A673 (cell line): Measurements from ENCODE around the gene EREG. TPM values are rescaled to one million over a fixed set of nuclear protein-coding genes. Genes with fewer than 3 reads are reported as not detected.

Source experiments
- BruUV-seq: library from RNA; stranded (reverse); fragments of 400-500 nt; replicated peaks from 2 replicates; lab custom pipeline; 2021; lab: Mats Ljungman, UMichigan
- CTCF ChIA-PET: fragments of 300-600 bp; sonication (Branson Sonifier 250); formaldehyde crosslinking; loops from one replicate; lab custom pipeline; 2022; ENCODE audit warnings: antibody characterized with exemption; lab: Charles Lee
- POLR2A ChIA-PET: fragments of 300-600 bp; sonication (Branson Sonifier 250); formaldehyde crosslinking; loops from one replicate; lab custom pipeline; 2022; ENCODE audit warnings: antibody characterized with exemption; ENCODE audit not compliant: low non-redundant PET; lab: Charles Lee
- DNase-seq: peaks from one replicate; pipeline ENCODE4 v3.0.0-alpha.2; 2015; ENCODE audit warnings: low spot score
- H3K27ac ChIP-seq: fragments of 200-600 bp; sonication (generic); 2 replicates; pipeline ENCODE4 v1.5.1; 2016; ENCODE audit warnings: mixed run types, low read depth, mild to moderate bottlenecking, mixed read lengths, antibody characterized with exemption, low read length; ENCODE audit not compliant: poor library complexity, severe bottlenecking
- H3K27me3 ChIP-seq: fragments of 200-600 bp; sonication (generic); replicated peaks from 2 replicates; pipeline ENCODE4 v1.6.1; 2017; ENCODE audit warnings: mixed run types, low read depth, mild to moderate bottlenecking, mixed read lengths, antibody characterized with exemption, low read length; ENCODE audit not compliant: insufficient read depth, poor library complexity
- H3K36me3 ChIP-seq: fragments of 200-600 bp; sonication (generic); 2 replicates; pipeline ENCODE4 v1.6.1; 2016; ENCODE audit warnings: mixed run types, mild to moderate bottlenecking, mixed read lengths, antibody characterized with exemption, low read length; ENCODE audit not compliant: insufficient read depth, poor library complexity, severe bottlenecking
- H3K4me1 ChIP-seq: fragments of 200-600 bp; sonication (generic); 2 replicates; pipeline ENCODE4 v1.6.1; 2017; ENCODE audit warnings: mixed run types, mild to moderate bottlenecking, mixed read lengths, antibody characterized with exemption, low read length; ENCODE audit not compliant: insufficient read depth, poor library complexity, severe bottlenecking
- H3K4me3 ChIP-seq: fragments of 200-600 bp; sonication (generic); 2 replicates; pipeline ENCODE4 v1.5.1; 2016; ENCODE audit warnings: low read depth, mixed run types, mild to moderate bottlenecking, mixed read lengths, low read length; ENCODE audit not compliant: poor library complexity, severe bottlenecking
- H3K9me3 ChIP-seq: fragments of 200-600 bp; sonication (generic); 2 replicates; pipeline ENCODE4 v1.6.1; 2016; ENCODE audit warnings: mixed run types, low read depth, mild to moderate bottlenecking, mixed read lengths, antibody characterized with exemption, low read length; ENCODE audit not compliant: poor library complexity, severe bottlenecking
- CTCF ChIP-seq: fragments of 300-800, 200-600 bp; sonication (generic); conservative IDR thresholded peaks from 2 replicates; pipeline ENCODE4 v1.5.1; 2017; ENCODE audit warnings: low read depth, mild to moderate bottlenecking, antibody characterized with exemption, low read length, moderate library complexity, mixed read lengths
- EZH2 ChIP-seq: fragments of 200-600 bp; sonication (generic); IDR thresholded peaks from 2 replicates; pipeline ENCODE4 v1.6.1; 2017; ENCODE audit warnings: borderline replicate concordance, low read depth, mild to moderate bottlenecking, mixed read lengths, antibody characterized with exemption, low read length; ENCODE audit not compliant: poor library complexity, severe bottlenecking
- intact Hi-C: fragments of 100-400 bp; cut with micrococcal nuclease; formaldehyde crosslinking; loops from one replicate; pipeline ENCODE4 v1.10.0; 2022; ENCODE audit not compliant: unreplicated experiment
- total RNA-seq: library from RNA; stranded (reverse); gene quantifications from 2 replicates; pipeline ENCODE4 v1.2.3, GENCODE V29; 2021

The EREG gene
- total RNA-seq, 1 experiment from 2014 or later = 0.84 TPM

GRCh38 chr4:74331252-74331651 is 33.7 kb upstream of the EREG start:
- no TSS peak for BruUV-seq
- no peak overlapping the region for H3K27ac ChIP-seq
- no peaks in the 10 kb centered on the region for H3K9me3 ChIP-seq

GRCh38 chr4:74331944-74332343 is 33.0 kb upstream of the EREG start:
- Histone ChIP-seq H3K27me3 (no peaks in the 10 kb centered on the region), H3K4me1 (no peaks in the 10 kb centered on the region), H3K36me3 (no peaks in the 10 kb centered on the region), H3K4me3 (no peak overlapping the region), H3K27ac (no peak overlapping the region), H3K9me3 (no peaks in the 10 kb centered on the region)
- ChIA-PET CTCF (no interaction called here), POLR2A (no interaction called here)
- TF ChIP-seq EZH2 (no peak), CTCF (no peak)
- no peak for DNase-seq
- no TSS peak for BruUV-seq
- intact Hi-C loops = no loop called here

More at GRCh38 chr4:74331252-74331651, 33.7 kb upstream of the EREG start:
- Histone ChIP-seq H3K36me3 (no peaks in the 10 kb centered on the region), H3K27me3 (no peaks in the 10 kb centered on the region), H3K4me3 (no peak overlapping the region), H3K4me1 (no peaks in the 10 kb centered on the region)
- no peak for TF ChIP-seq EZH2
- no peak for TF ChIP-seq CTCF
- ChIA-PET POLR2A (no interaction called here), CTCF (no interaction called here)
- intact Hi-C loops = no loop called here
- DNase-seq = no peak

- intact Hi-C loops = no loop called here
- Histone ChIP-seq H3K9me3 (no peaks in the 10 kb centered on the region), H3K4me3 (no peak overlapping the region), H3K36me3 (no peaks in the 10 kb centered on the region), H3K4me1 (no peaks in the 10 kb centered on the region), H3K27ac (no peak overlapping the region), H3K27me3 (no peaks in the 10 kb centered on the region)
- no TSS peak for BruUV-seq
- POLR2A ChIA-PET = no interaction called here
- TF ChIP-seq EZH2 (no peak), CTCF (no peak)
- DNase-seq = no peak
- CTCF ChIA-PET = no interaction called here
These were observed 30.3 kb upstream of the EREG start for GRCh38 chr4:74334636-74335035.
